ENCODE measurements around the gene ACSS1.

DNA sequence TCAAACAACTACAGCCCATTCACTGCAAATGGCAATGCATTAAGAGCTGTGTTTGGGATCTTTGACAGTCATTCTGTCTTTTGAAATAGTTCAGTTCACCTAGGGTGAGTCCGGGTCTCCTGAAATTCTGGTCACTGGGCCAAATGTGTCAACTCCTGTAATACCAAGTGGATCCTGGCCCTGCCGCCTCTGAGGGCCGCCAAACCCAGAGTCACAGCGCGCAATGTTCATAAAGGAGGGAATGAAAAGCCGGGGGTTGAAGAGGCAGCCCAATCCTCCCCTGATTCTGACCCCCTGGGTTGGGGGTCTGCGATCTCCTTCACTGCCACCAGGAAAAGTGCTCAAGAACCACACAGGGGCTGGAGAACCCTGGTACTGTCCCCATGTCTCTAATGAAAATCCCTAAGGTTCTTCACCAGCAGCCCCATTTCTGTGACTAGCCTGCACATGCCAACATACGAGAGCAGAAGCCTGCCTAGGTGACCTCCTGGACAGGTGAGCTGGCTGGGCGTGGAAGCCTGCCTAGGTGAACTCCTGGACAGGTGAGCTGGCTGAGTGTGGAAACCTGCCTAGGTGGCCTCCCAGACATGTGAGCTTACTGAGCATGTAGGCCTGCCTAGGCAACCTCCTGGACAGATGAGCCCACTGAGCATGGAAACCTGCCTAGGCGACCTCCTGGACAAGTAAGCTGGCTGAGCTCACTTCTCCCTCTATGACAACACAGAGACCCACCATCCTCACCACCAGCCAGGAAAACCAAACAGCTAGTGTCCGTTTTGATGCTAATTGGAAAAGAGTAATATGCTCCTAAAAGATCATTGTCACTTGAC lies 49.3 kb downstream of the ACSS1 start:
- TF ChIP-seq, protein P1, sequence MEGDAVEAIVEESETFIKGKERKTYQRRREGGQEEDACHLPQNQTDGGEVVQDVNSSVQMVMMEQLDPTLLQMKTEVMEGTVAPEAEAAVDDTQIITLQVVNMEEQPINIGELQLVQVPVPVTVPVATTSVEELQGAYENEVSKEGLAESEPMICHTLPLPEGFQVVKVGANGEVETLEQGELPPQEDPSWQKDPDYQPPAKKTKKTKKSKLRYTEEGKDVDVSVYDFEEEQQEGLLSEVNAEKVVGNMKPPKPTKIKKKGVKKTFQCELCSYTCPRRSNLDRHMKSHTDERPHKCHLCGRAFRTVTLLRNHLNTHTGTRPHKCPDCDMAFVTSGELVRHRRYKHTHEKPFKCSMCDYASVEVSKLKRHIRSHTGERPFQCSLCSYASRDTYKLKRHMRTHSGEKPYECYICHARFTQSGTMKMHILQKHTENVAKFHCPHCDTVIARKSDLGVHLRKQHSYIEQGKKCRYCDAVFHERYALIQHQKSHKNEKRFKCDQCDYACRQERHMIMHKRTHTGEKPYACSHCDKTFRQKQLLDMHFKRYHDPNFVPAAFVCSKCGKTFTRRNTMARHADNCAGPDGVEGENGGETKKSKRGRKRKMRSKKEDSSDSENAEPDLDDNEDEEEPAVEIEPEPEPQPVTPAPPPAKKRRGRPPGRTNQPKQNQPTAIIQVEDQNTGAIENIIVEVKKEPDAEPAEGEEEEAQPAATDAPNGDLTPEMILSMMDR (IDR thresholded peaks at IDR 0.05; ENCODE audit: insufficient read depth, low read depth, low read length) = no peak
- no peak for TF ChIP-seq EZH2 (IDR thresholded peaks at IDR 0.05; ENCODE audit: insufficient read depth, low read length)

Data from astrocyte (in vitro differentiated cells and primary cell).